RWPE2 (cell line): Measurements from ENCODE around the gene RPUSD1.
A peak's percentile ranks its signal among the peaks of the same experiment; 100 is the strongest.

Experiments
- ATAC-seq: fragments of 200-7000 bp; cut with Tn5 transposase; 3 replicates; pipeline ENCODE4 v1.9.1; 2021; ENCODE audit warnings: low read depth
- DNase-seq: peaks from one replicate; pipeline ENCODE4 v3.0.0-alpha.2; 2020; ENCODE audit warnings: low spot score
- H3K27ac ChIP-seq: fragments of 450-650 bp; 2 replicates; pipeline ENCODE4 v1.5.1; 2017; ENCODE audit warnings: mild to moderate bottlenecking; ENCODE audit not compliant: poor library complexity, severe bottlenecking
- H3K27me3 ChIP-seq: fragments of 250-450 bp; sonication (Bioruptor Pico); 2 replicates; pipeline ENCODE4 v1.5.1; 2021; ENCODE audit warnings: mild to moderate bottlenecking, moderate library complexity; ENCODE audit not compliant: insufficient read depth, poor library complexity, severe bottlenecking
- H3K36me3 ChIP-seq: fragments of 250-450 bp; sonication (Bioruptor Pico); 2 replicates; pipeline ENCODE4 v1.5.1; 2020; ENCODE audit warnings: low read depth, mild to moderate bottlenecking, moderate library complexity
- H3K4me1 ChIP-seq: fragments of 250-450 bp; sonication (Bioruptor Pico); 2 replicates; pipeline ENCODE4 v1.5.1; 2021; ENCODE audit warnings: mild to moderate bottlenecking, moderate library complexity; ENCODE audit not compliant: insufficient read depth, poor library complexity, severe bottlenecking
- H3K4me3 ChIP-seq: fragments of 250-450 bp; sonication (Bioruptor Pico); 2 replicates; pipeline ENCODE4 v1.5.1; 2021; ENCODE audit warnings: mild to moderate bottlenecking, moderate library complexity; ENCODE audit not compliant: severe bottlenecking
- H3K9me3 ChIP-seq: fragments of 250-450 bp; sonication (Bioruptor Pico); 2 replicates; pipeline ENCODE4 v1.5.1; 2021; ENCODE audit warnings: mild to moderate bottlenecking, moderate library complexity; ENCODE audit not compliant: severe bottlenecking
- CTCF ChIP-seq: fragments of 450-650 bp; IDR thresholded peaks from one replicate; pipeline ENCODE4 v1.5.1; 2017; ENCODE audit warnings: mild to moderate bottlenecking, moderate library complexity; ENCODE audit not compliant: poor library complexity, severe bottlenecking

RPUSD1 gene

GRCh38 chr16:767743-768235 lies 20.4 kb downstream of the RPUSD1 start:
- ATAC-seq (no peak), DNase-seq (no peak)
- no peak overlapping the region for H3K4me3 ChIP-seq
- H3K27ac ChIP-seq = no peak overlapping the region
- H3K9me3 ChIP-seq = no peaks in the 10 kb centered on the region
- H3K4me1 ChIP-seq = no peaks in the 10 kb centered on the region
- H3K36me3 ChIP-seq = no peaks in the 10 kb centered on the region
- TF ChIP-seq CTCF = no peak
- H3K27me3 ChIP-seq = no peaks in the 10 kb centered on the region

- H3K9me3 ChIP-seq = no peaks in the 10 kb centered on the region
- H3K36me3 ChIP-seq = no peaks in the 10 kb centered on the region
- no peak overlapping the region for H3K27ac ChIP-seq
- no peak for TF ChIP-seq CTCF
- no peaks in the 10 kb centered on the region for H3K4me1 ChIP-seq
- ATAC-seq = no peak
- no peak overlapping the region for H3K4me3 ChIP-seq
- no peaks in the 10 kb centered on the region for H3K27me3 ChIP-seq
- DNase-seq = no peak
Measured at GRCh38 chr16:766820-767640, 21.2 kb downstream of the RPUSD1 start.

GRCh38 chr16:766008-766819 lies 22.0 kb downstream of the RPUSD1 start:
- TF ChIP-seq CTCF = no peak
- H3K9me3 ChIP-seq = no peaks in the 10 kb centered on the region
- DNase-seq (no peak), ATAC-seq (no peak)
- peaks cover 3% of the 10 kb centered on the region for H3K4me1 ChIP-seq
- no peak overlapping the region for H3K27ac ChIP-seq
- H3K27me3 ChIP-seq = no peaks in the 10 kb centered on the region
- H3K36me3 ChIP-seq = no peaks in the 10 kb centered on the region
- no peak overlapping the region for H3K4me3 ChIP-seq

GRCh38 chr16:765488-765865 lies 22.7 kb downstream of the RPUSD1 start:
- TF ChIP-seq CTCF = no peak
- no peaks in the 10 kb centered on the region for H3K27me3 ChIP-seq
- peak; percentile 68 for DNase-seq

More at GRCh38 chr16:765488-765865, 22.7 kb downstream of the RPUSD1 start:
- H3K9me3 ChIP-seq = no peaks in the 10 kb centered on the region
- no peaks in the 10 kb centered on the region for H3K36me3 ChIP-seq
- H3K4me3 ChIP-seq = no peak overlapping the region
- peaks cover 9% of the 10 kb centered on the region for H3K4me1 ChIP-seq
- H3K27ac ChIP-seq = no peak overlapping the region
- ATAC-seq = no peak
